CD4-positive, alpha-beta T cell (primary cell): ENCODE measurements around the gene PDGFD. TPM values are rescaled to one million over a fixed set of nuclear protein-coding genes. Genes with fewer than 3 reads are reported as not detected.

Experiments
- ATAC-seq: fragments of 200-7000 bp; cut with Tn5 transposase; one replicate; pipeline ENCODE4 v1.10.0; 2022; ENCODE audit warnings: mild to moderate bottlenecking; ENCODE audit not compliant: poor library complexity
- CTCF ChIA-PET: fragments of 350-600 bp; sonication (Branson Sonifier 250); formaldehyde crosslinking; loops from one replicate; lab custom pipeline; 2021; ENCODE audit warnings: antibody characterized with exemption, inconsistent platforms; lab: Charles Lee
- POLR2A ChIA-PET: fragments of 350-600 bp; sonication (Branson Sonifier 250); formaldehyde crosslinking; loops from one replicate; lab custom pipeline; 2021; ENCODE audit warnings: antibody characterized with exemption, inconsistent platforms; lab: Charles Lee
- DNase-seq, 14 experiments: peaks; one replicate each; pipeline ENCODE4 v3.0.0-alpha.2; 2013 to 2020; ENCODE audit warnings: mixed read lengths in 2 of 14
- H3K27ac ChIP-seq, 2 donors: one replicate each; pipeline versions ENCODE4 v1.5.1 to v1.7.0; 2013; ENCODE audit warnings: low read length in 2 of 2, low read depth in 1 of 2, mild to moderate bottlenecking in 1 of 2
- H3K27me3 ChIP-seq, 2 experiments: 1 replicate in 1 of 2; 2 replicates in 1 of 2; pipeline versions ENCODE4 v1.6.1 to v1.7.0; 2013; ENCODE audit warnings: low read length in 2 of 2, control low read depth in 1 of 2, mild to moderate bottlenecking in 1 of 2, moderate library complexity in 1 of 2; ENCODE audit not compliant: insufficient read depth in 2 of 2, control insufficient read depth in 1 of 2
- H3K36me3 ChIP-seq: one replicate; pipeline ENCODE4 v1.6.1; 2013; ENCODE audit warnings: low read length, control low read depth; ENCODE audit not compliant: insufficient read depth
- H3K4me1 ChIP-seq: one replicate; pipeline ENCODE4 v1.6.1; 2013; ENCODE audit warnings: low read length, control low read depth; ENCODE audit not compliant: insufficient read depth
- H3K4me3 ChIP-seq: one replicate; pipeline ENCODE4 v1.5.1; 2013; ENCODE audit warnings: mild to moderate bottlenecking, low read length, moderate library complexity
- H3K9me3 ChIP-seq, 2 experiments: 1 replicate in 1 of 2; 2 replicates in 1 of 2; pipeline versions ENCODE4 v1.6.1 to v1.7.0; 2013; ENCODE audit warnings: low read length in 2 of 2, mild to moderate bottlenecking in 2 of 2, control low read depth in 1 of 2, moderate library complexity in 1 of 2; ENCODE audit not compliant: control insufficient read depth in 1 of 2, insufficient read depth in 1 of 2
- H3K27ac Mint-ChIP-seq: one replicate; pipeline ENCODE4 v1.8.0; 2020; ENCODE audit warnings: mixed read lengths
- H3K27me3 Mint-ChIP-seq: one replicate; pipeline ENCODE4 v1.8.0; 2021; ENCODE audit warnings: mixed read lengths
- H3K36me3 Mint-ChIP-seq: one replicate; pipeline ENCODE4 v1.8.0; 2021; ENCODE audit warnings: low read depth, mixed read lengths
- H3K4me1 Mint-ChIP-seq: one replicate; pipeline ENCODE4 v1.8.0; 2021; ENCODE audit warnings: low read depth, mixed read lengths
- H3K4me3 Mint-ChIP-seq: one replicate; pipeline ENCODE4 v1.8.0; 2020; ENCODE audit warnings: mild to moderate bottlenecking, mixed read lengths
- H3K9me3 Mint-ChIP-seq: one replicate; pipeline ENCODE4 v1.8.0; 2020; ENCODE audit warnings: mixed read lengths
- CTCF ChIP-seq: fragments of 200-600 bp; IDR thresholded peaks from one replicate; pipeline ENCODE4 v1.8.0; 2022; ENCODE audit warnings: antibody characterized with exemption, mild to moderate bottlenecking
- intact Hi-C, 2 experiments: fragments of 100-400 bp; cut with DNase I in 1 of 2; cut with micrococcal nuclease in 1 of 2; formaldehyde crosslinking; loops; one replicate each; pipeline versions ENCODE4 v1.15.1 to v1.9.0; 2023 to 2025; cut with DNase I, micrococcal nuclease
- total RNA-seq, 174 experiments: library from RNA in 2 of 174; stranded (reverse) in 2 of 174; gene quantifications; one replicate each; pipeline ENCODE4 v1.2.3 and lab custom pipeline; 2021 to 2026

The PDGFD gene
- total RNA-seq, 2 experiments from 2014 or later: not detected

DNA sequence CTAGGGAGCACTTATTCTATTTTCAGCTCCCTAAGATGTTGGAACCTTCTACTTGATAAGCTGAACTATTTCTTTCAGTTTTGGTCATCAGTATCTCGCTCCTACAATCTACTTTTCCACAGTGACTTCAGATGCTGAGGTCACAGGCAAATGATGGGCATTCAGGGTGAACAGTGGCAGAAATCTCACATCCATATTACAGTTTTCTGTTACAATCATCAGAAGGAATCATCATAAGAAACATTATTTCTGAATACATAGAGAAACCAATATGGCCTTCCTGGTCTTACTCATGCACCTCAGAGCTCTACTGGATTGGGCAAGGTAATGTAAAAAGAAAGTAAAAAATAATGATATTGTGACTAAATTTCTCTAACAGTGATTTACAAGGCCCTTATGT, 166.9 kb downstream of the PDGFD start:
- Mint-ChIP-seq H3K4me1 (no peaks in the 10 kb centered on the region), H3K27ac (no peak overlapping the region), H3K4me3 (no peak overlapping the region), H3K36me3 (no peaks in the 10 kb centered on the region), H3K27me3 (no peaks in the 10 kb centered on the region), H3K9me3 (no peaks in the 10 kb centered on the region)
- DNase-seq (no peak), ATAC-seq (no peak)
- H3K27ac ChIP-seq: no peak overlapping the region
- POLR2A ChIA-PET: no interaction called here
- H3K4me1 ChIP-seq: no peaks in the 10 kb centered on the region
- no peaks in the 10 kb centered on the region for H3K9me3 ChIP-seq
- no peak for TF ChIP-seq CTCF
- H3K36me3 ChIP-seq: no peaks in the 10 kb centered on the region
- no peak overlapping the region for H3K4me3 ChIP-seq
- CTCF ChIA-PET: no interaction called here
- intact Hi-C loops: no loop called here
- no peaks in the 10 kb centered on the region for H3K27me3 ChIP-seq

- Mint-ChIP-seq H3K4me3 (no peak overlapping the region), H3K36me3 (no peaks in the 10 kb centered on the region), H3K4me1 (no peaks in the 10 kb centered on the region), H3K27me3 (no peaks in the 10 kb centered on the region), H3K27ac (no peak overlapping the region), H3K9me3 (no peaks in the 10 kb centered on the region)
- H3K36me3 ChIP-seq: no peaks in the 10 kb centered on the region
- no peak overlapping the region for H3K4me3 ChIP-seq
- H3K27me3 ChIP-seq: no peaks in the 10 kb centered on the region
- ATAC-seq: no peak
- H3K27ac ChIP-seq: no peak overlapping the region
- no peak for DNase-seq
- ChIA-PET CTCF (no interaction called here), POLR2A (no interaction called here)
- TF ChIP-seq CTCF: no peak
- no peaks in the 10 kb centered on the region for H3K9me3 ChIP-seq
- H3K4me1 ChIP-seq: no peaks in the 10 kb centered on the region
- intact Hi-C loops: no loop called here
Measured at GRCh38 chr11:103995896-103996295, 168.1 kb downstream of the PDGFD start.

- Histone ChIP-seq H3K4me1 (no peaks in the 10 kb centered on the region), H3K9me3 (no peaks in the 10 kb centered on the region), H3K36me3 (no peaks in the 10 kb centered on the region), H3K27me3 (no peaks in the 10 kb centered on the region), H3K4me3 (no peak overlapping the region), H3K27ac (no peak overlapping the region)
- TF ChIP-seq CTCF: no peak
- ChIA-PET CTCF (no interaction called here), POLR2A (no interaction called here)
- ATAC-seq: no peak
- no peak for DNase-seq
- Mint-ChIP-seq H3K27me3 (no peaks in the 10 kb centered on the region), H3K27ac (no peak overlapping the region), H3K4me1 (no peaks in the 10 kb centered on the region), H3K4me3 (no peak overlapping the region), H3K9me3 (no peaks in the 10 kb centered on the region), H3K36me3 (no peaks in the 10 kb centered on the region)
- intact Hi-C loops: no loop called here
Measured at GRCh38 chr11:103994518-103994917, 169.4 kb downstream of the PDGFD start.
